HL-60 (cell line): Measurements from ENCODE around the gene LAMA3.
"Not testable (repeated sequence)": the region's sequence is repeated elsewhere in the genome, so short reads cannot be mapped to it uniquely, and the experiment has no call there.

Source experiments
- GABPA ChIP-seq: IDR thresholded peaks from 2 replicates; pipeline ENCODE4 v1.6.1; 2012; ENCODE audit warnings: low read depth
- POLR2AphosphoS5 ChIP-seq: IDR thresholded peaks from 2 replicates; pipeline ENCODE4 v1.6.1; 2012; ENCODE audit warnings: low read depth
- SPI1 ChIP-seq: IDR thresholded peaks from 2 replicates; pipeline ENCODE4 v1.6.1; 2012; ENCODE audit warnings: low read depth, mild to moderate bottlenecking, borderline replicate concordance
- TF ChIP-seq, protein P1 (sequence below): IDR thresholded peaks from one replicate; pipeline ENCODE4 v1.5.1; 2011; ENCODE audit warnings: low read length, control low read depth, inconsistent platforms; ENCODE audit not compliant: insufficient read depth
- TF ChIP-seq, protein P2 (sequence below): IDR thresholded peaks from 2 replicates; pipeline ENCODE4 v1.6.1; 2012; ENCODE audit warnings: low read depth; ENCODE audit not compliant: insufficient replicate concordance

DNA sequence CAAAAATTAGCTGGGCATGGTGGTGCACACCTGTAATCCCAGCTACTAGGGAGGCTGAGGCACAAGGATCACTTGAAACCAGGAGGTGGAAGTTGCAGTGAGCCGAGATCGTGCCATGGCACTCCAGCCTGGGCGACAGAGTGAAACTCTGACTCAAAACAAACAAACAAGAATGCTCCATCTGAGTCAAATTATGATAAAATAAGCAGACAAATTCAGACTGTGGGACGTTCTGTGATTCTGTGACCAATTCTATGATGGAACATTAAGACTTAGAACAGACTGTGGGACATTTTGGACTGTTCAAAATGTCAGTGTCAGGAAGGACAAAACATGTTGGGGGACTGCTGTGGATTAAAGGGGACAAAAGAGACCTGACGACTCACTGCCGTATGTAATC, 52.7 kb downstream of the LAMA3 start:
- TF ChIP-seq, protein P1, sequence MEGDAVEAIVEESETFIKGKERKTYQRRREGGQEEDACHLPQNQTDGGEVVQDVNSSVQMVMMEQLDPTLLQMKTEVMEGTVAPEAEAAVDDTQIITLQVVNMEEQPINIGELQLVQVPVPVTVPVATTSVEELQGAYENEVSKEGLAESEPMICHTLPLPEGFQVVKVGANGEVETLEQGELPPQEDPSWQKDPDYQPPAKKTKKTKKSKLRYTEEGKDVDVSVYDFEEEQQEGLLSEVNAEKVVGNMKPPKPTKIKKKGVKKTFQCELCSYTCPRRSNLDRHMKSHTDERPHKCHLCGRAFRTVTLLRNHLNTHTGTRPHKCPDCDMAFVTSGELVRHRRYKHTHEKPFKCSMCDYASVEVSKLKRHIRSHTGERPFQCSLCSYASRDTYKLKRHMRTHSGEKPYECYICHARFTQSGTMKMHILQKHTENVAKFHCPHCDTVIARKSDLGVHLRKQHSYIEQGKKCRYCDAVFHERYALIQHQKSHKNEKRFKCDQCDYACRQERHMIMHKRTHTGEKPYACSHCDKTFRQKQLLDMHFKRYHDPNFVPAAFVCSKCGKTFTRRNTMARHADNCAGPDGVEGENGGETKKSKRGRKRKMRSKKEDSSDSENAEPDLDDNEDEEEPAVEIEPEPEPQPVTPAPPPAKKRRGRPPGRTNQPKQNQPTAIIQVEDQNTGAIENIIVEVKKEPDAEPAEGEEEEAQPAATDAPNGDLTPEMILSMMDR, result not testable (repeated sequence)
- TF ChIP-seq POLR2AphosphoS5, GABPA, SPI1: not testable (repeated sequence)
- TF ChIP-seq, protein P2, sequence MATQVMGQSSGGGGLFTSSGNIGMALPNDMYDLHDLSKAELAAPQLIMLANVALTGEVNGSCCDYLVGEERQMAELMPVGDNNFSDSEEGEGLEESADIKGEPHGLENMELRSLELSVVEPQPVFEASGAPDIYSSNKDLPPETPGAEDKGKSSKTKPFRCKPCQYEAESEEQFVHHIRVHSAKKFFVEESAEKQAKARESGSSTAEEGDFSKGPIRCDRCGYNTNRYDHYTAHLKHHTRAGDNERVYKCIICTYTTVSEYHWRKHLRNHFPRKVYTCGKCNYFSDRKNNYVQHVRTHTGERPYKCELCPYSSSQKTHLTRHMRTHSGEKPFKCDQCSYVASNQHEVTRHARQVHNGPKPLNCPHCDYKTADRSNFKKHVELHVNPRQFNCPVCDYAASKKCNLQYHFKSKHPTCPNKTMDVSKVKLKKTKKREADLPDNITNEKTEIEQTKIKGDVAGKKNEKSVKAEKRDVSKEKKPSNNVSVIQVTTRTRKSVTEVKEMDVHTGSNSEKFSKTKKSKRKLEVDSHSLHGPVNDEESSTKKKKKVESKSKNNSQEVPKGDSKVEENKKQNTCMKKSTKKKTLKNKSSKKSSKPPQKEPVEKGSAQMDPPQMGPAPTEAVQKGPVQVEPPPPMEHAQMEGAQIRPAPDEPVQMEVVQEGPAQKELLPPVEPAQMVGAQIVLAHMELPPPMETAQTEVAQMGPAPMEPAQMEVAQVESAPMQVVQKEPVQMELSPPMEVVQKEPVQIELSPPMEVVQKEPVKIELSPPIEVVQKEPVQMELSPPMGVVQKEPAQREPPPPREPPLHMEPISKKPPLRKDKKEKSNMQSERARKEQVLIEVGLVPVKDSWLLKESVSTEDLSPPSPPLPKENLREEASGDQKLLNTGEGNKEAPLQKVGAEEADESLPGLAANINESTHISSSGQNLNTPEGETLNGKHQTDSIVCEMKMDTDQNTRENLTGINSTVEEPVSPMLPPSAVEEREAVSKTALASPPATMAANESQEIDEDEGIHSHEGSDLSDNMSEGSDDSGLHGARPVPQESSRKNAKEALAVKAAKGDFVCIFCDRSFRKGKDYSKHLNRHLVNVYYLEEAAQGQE, result not testable (repeated sequence)
